GM12801 (cell line): ENCODE results near the gene CACNA1C.

Experiments
- TF ChIP-seq, protein P1 (sequence below): IDR thresholded peaks from one replicate; pipeline ENCODE4 v1.5.1; 2011; ENCODE audit warnings: control low read depth; ENCODE audit not compliant: insufficient read length; ENCODE audit errors: extremely low read depth

The CACNA1C gene

DNA sequence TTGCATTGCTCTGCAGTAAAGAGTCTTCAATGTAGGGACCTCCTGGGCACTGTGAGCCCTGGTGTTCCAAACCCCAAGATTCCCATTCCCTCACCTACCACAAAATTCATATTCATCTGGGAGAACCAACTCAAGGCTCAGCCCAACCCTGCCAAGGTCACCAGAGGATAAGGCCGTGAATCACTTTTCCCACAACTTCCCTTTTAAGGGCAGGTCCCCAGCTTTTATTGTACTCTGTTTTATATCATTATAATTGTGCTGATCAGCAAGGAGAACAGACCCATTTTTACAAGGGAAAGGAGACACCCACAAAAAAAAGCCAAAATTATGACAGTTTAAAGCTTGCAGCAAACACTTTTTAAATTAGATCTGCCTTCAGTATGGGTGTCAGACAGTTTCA is 379.0 kb downstream of the CACNA1C start:
- TF ChIP-seq, protein P1, sequence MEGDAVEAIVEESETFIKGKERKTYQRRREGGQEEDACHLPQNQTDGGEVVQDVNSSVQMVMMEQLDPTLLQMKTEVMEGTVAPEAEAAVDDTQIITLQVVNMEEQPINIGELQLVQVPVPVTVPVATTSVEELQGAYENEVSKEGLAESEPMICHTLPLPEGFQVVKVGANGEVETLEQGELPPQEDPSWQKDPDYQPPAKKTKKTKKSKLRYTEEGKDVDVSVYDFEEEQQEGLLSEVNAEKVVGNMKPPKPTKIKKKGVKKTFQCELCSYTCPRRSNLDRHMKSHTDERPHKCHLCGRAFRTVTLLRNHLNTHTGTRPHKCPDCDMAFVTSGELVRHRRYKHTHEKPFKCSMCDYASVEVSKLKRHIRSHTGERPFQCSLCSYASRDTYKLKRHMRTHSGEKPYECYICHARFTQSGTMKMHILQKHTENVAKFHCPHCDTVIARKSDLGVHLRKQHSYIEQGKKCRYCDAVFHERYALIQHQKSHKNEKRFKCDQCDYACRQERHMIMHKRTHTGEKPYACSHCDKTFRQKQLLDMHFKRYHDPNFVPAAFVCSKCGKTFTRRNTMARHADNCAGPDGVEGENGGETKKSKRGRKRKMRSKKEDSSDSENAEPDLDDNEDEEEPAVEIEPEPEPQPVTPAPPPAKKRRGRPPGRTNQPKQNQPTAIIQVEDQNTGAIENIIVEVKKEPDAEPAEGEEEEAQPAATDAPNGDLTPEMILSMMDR: no peak

DNA sequence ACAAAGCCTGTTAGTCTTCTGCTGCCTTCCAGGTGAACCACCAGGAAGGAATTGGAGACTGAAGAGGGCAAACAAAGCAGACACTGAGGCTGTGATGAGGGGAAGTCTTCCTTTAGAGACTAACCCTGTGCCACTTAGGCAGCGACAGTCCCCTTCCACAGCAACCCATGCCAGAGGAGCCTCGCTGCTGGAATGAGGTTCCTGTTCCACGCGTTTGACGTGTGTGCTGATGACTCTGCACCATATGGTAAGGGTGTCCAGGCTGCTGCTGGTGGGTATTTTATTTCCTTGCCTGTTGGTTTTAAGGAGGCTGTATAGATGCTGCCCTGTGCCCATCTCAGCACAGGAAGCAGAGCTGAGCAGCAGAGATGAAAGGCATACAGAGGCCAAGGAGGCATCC is 380.1 kb downstream of the CACNA1C start:
- TF ChIP-seq, protein P1: no peak

DNA sequence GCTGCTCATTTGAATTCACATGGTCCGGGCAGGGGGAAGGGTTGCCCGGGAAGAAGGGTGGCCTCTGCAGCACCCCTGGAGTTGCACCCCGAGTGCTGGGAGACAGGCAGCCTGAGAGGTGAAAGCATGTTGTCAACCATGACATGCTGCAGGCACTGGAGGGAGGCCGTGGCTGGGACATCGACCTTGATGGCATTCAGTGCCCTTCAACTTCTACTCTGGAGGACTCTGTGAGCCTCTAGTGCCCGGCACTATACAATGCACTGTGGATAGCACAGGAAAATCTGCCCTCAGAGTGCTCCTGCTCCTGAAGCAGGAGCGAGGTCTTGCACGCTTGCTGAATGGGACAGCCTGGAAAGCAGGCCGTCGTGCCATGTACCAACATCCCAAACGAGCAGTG is 382.7 kb downstream of the CACNA1C start:
- TF ChIP-seq, protein P1: no peak

DNA sequence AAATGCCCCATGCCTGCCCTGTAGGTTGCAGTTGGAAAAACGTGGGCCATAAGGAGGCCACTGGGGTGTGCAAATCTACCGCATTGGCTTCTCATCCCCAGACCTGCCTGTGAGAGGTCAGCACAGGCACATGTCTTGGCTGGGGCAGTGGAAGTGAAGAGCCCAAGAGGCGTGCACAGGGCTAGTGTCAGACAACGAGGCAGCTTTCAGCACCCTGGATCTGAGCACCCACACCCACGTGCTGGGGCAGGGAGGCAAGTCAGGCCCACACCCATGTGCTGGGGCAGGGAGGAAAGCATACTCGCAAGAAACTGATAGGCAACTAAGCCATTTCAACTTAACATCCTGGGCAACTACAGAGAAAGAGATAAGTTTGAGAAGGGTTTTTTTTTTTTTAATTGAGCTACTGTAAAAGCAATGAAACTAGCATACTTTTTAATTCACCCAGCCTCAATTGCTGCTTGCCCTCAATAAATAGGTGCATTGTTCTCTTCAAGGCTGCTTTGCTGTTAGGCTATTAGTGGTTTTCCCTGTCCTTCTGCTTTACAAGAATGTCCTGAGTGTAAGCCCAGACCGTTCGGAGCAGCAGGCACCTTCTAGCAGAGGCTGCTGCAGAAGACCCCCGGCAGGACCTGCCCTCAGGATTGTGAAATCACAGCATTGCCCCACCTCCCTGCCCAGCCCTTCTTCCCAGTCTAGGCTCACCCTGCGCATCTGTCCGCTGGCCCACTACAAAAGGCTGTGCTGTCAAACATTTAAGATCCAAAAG is 386.7 kb downstream of the CACNA1C start:
- TF ChIP-seq, protein P1: no peak

DNA sequence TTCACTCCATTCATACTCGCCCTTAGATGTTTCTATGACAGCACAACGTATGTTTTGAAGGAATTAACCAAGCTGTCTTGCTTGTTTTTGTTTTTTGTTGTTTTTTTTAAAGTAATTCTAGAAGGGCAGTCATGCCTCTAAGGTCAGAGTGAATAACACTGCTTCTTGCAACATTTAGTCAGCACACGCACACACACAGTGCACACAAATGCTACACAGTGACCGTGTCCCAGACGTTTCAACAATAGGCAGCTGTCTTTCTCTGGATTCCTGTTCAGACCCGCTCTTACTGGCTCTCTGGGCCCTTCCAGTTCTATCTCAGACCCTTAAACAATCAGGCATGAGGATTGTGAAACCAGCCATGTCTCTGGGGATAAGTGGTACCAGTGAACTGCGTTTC is 391.0 kb downstream of the CACNA1C start:
- TF ChIP-seq, protein P1: no peak

DNA sequence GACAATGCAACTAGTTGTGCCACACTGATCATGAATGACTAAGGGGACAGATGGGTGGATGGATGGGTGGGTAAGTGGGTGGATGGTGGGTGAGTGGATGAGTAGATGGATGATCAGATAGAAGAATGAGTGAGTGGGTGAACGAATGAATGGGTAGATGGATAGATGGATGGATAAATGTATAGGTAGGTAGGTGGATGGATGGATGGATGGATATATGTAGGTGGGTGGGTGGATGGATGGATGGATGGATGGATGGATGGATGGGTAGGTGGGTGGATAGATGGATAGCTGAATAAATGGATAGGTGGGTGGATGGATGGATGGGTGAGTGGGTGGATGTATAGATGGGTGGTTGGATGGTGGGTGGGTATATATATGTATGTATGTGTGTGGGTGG is 393.2 kb downstream of the CACNA1C start:
- TF ChIP-seq, protein P1: no peak

DNA sequence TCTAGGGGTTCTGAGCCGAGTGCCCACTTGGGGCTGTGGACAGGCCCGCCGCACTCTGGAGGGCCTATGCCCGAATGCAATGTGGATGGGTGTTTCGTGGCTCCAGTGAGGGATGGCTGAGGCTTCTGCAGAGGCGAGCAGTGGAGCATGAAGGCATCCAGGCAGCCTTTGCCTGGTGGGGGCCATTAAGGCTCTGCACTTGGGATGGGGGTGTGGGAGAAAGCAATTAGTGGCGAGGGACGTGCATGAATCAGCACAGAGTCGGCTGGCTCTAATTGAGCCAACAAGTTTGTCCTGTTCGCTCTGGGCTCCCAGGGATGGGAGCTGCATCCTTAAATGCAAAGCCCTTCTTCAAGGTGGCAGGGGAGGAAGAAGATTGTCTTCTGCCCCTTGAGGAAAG is 395.1 kb downstream of the CACNA1C start:
- TF ChIP-seq, protein P1: no peak

DNA sequence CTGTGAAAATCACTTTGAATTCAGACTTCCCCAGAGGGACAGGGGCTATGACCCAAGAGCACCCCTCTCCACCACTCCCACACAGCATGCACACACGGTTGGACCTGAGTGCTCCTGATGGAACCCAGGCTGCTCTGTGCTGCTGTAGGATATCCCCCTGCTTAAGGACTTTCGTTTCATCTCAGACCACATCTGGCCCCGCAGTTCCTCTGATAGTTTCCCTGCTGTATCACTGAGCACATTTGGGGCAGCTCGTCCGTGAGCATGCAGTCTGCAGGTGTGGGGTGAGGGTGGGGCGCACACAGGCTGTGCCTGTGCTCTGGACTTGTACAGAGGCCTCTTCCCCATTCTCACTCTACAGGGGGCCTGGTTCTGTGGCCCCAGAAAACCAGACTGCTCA is 396.8 kb downstream of the CACNA1C start:
- TF ChIP-seq, protein P1: no peak
